Natural killer cell (primary cell): ENCODE data around the gene MT1F. TPM values are rescaled to one million over a fixed set of nuclear protein-coding genes. Genes with fewer than 3 reads are reported as not detected.
"Not testable (repeated sequence)": the region's sequence is repeated elsewhere in the genome, so short reads cannot be mapped to it uniquely, and the experiment has no call there.

Experiments used
- ATAC-seq, 3 donors: fragments of 150-1000 bp in 2 of 3; fragments of 200-7000 bp in 1 of 3; cut with Tn5 transposase; 1 replicate in 1 of 3; 2 replicates in 2 of 3; pipeline ENCODE4 v1.10.0; 2021; ENCODE audit warnings: mild to moderate bottlenecking in 2 of 3, moderate library complexity in 2 of 3
- DNase-seq, 2 donors: peaks; one replicate each; pipeline versions ENCODE4 v3.0.0 to v3.0.0-alpha.2; 2013 to 2021; ENCODE audit warnings: mixed read lengths in 1 of 2
- H3K27ac ChIP-seq: one replicate; pipeline ENCODE4 v1.5.1; 2013; ENCODE audit warnings: mild to moderate bottlenecking, low read length
- H3K27me3 ChIP-seq: one replicate; pipeline ENCODE4 v1.6.1; 2013; ENCODE audit warnings: low read length; ENCODE audit not compliant: control insufficient read depth, insufficient read depth
- H3K36me3 ChIP-seq: one replicate; pipeline ENCODE4 v1.6.1; 2013; ENCODE audit warnings: low read length; ENCODE audit not compliant: control insufficient read depth, insufficient read depth
- H3K4me1 ChIP-seq: one replicate; pipeline ENCODE4 v1.6.1; 2013; ENCODE audit warnings: low read length; ENCODE audit not compliant: control insufficient read depth, insufficient read depth
- H3K4me3 ChIP-seq: one replicate; pipeline ENCODE4 v1.5.1; 2013; ENCODE audit warnings: low read length
- H3K9me3 ChIP-seq: one replicate; pipeline ENCODE4 v1.6.1; 2013; ENCODE audit warnings: low read length; ENCODE audit not compliant: control insufficient read depth, insufficient read depth
- H3K27ac Mint-ChIP-seq, 2 donors: one replicate each; pipeline ENCODE4 v1.8.0; 2022; ENCODE audit warnings: mild to moderate bottlenecking in 2 of 2, mixed read lengths in 2 of 2, moderate library complexity in 1 of 2
- H3K27me3 Mint-ChIP-seq, 2 donors: one replicate each; pipeline ENCODE4 v1.8.0; 2022; ENCODE audit warnings: low read depth in 2 of 2, mixed read lengths in 2 of 2
- H3K36me3 Mint-ChIP-seq: one replicate; pipeline ENCODE4 v1.8.0; 2022; ENCODE audit warnings: mixed read lengths
- H3K4me1 Mint-ChIP-seq, 2 donors: one replicate each; pipeline ENCODE4 v1.8.0; 2022; ENCODE audit warnings: mixed read lengths in 2 of 2
- H3K4me3 Mint-ChIP-seq: one replicate; pipeline ENCODE4 v1.8.0; 2022; ENCODE audit warnings: mild to moderate bottlenecking, moderate library complexity, mixed read lengths
- H3K9me3 Mint-ChIP-seq, 2 donors: one replicate each; pipeline ENCODE4 v1.8.0; 2022; ENCODE audit warnings: mixed read lengths in 2 of 2
- CTCF ChIP-seq: fragments of 200-600 bp; IDR thresholded peaks from one replicate; pipeline ENCODE4 v1.8.0; 2022; ENCODE audit warnings: antibody characterized with exemption
- WGBS: methylation state at CpG from one replicate; pipeline ENCODE4 v1.1.7; 2013; ENCODE audit warnings: missing lambda C conversion rate; ENCODE audit not compliant: insufficient coverage; 5-methylcytosine and 5-hydroxymethylcytosine counted together
- intact Hi-C: fragments of 100-400 bp; cut with micrococcal nuclease; formaldehyde crosslinking; loops from one replicate; pipeline ENCODE4 v1.14.2; 2022
- total RNA-seq, 4 donors: library from RNA; stranded (reverse); fragments of 120-200 nt in 1 of 4; gene quantifications; one replicate each; pipeline versions ENCODE4 v1.2.3 to v1.2.4, GENCODE V29; 2013 to 2022

MT1F gene
- total RNA-seq, 3 donors from 2014 or later (not counting 1 experiment from before 2014, with no cell fraction given) = 3.8 to 8.0 (median 5.4) TPM

GRCh38 chr16:56672761-56673536 lies 15.2 kb downstream of the MT1F start:
- Mint-ChIP-seq H3K4me1 (peaks cover 4 to 32% of the 10 kb centered on the region in 2 donors), H3K27me3 (peaks cover 63 to 67% of the 10 kb centered on the region in 2 donors), H3K4me3 (no peak overlapping the region), H3K27ac (no peak overlapping the region), H3K36me3 (no peaks in the 10 kb centered on the region), H3K9me3 (no peaks in the 10 kb centered on the region)
- intact Hi-C loops = no loop called here
- DNase-seq (no peak), ATAC-seq (no peak)
- Histone ChIP-seq H3K27ac (no peak overlapping the region), H3K27me3 (peaks cover 24% of the 10 kb centered on the region), H3K4me3 (no peak overlapping the region), H3K4me1 (peaks cover 14% of the 10 kb centered on the region), H3K36me3 (no peaks in the 10 kb centered on the region), H3K9me3 (no peaks in the 10 kb centered on the region)
- no peak for TF ChIP-seq CTCF
- 88% methylated on average over 11 of the region's 11 CpGs for WGBS

- H3K4me1 ChIP-seq = peaks cover 11% of the 10 kb centered on the region
- Mint-ChIP-seq H3K27ac (no peak overlapping the region), H3K36me3 (no peaks in the 10 kb centered on the region), H3K4me1 (peaks cover 4 to 22% of the 10 kb centered on the region in 2 donors), H3K4me3 (no peak overlapping the region), H3K27me3 (peaks cover 54 to 57% of the 10 kb centered on the region in 2 donors), H3K9me3 (no peaks in the 10 kb centered on the region)
- 45% methylated on average over 12 of the region's 12 CpGs for WGBS
- intact Hi-C loops = no loop called here
- no peak for TF ChIP-seq CTCF
- peaks cover 15% of the 10 kb centered on the region for H3K27me3 ChIP-seq
- no peak overlapping the region for H3K4me3 ChIP-seq
- no peak overlapping the region for H3K27ac ChIP-seq
- ATAC-seq = peak in 2 of 3 donors; percentile 42 to 52
- DNase-seq = peak in 1 of 2 donors; percentile 58
- no peaks in the 10 kb centered on the region for H3K36me3 ChIP-seq
- no peaks in the 10 kb centered on the region for H3K9me3 ChIP-seq
These were observed 16.2 kb downstream of the MT1F start for GRCh38 chr16:56673921-56674320.

GRCh38 chr16:56674570-56674969 lies 16.8 kb downstream of the MT1F start:
- H3K36me3 Mint-ChIP-seq, DNase-seq, H3K27ac ChIP-seq, H3K36me3 ChIP-seq, H3K27ac Mint-ChIP-seq, H3K4me3 ChIP-seq, H3K9me3 Mint-ChIP-seq, H3K9me3 ChIP-seq, ATAC-seq, H3K27me3 ChIP-seq, H3K4me3 Mint-ChIP-seq, intact Hi-C loops: not testable (repeated sequence)
- 79% methylated on average over 6 of the region's 6 CpGs for whole genome bisulfite sequencing
- Mint-ChIP-seq H3K27me3 (peaks cover 48 to 51% of the 10 kb centered on the region in 2 donors), H3K4me1 (peaks cover 4 to 16% of the 10 kb centered on the region in 2 donors)
- peaks cover 11% of the 10 kb centered on the region for H3K4me1 ChIP-seq

GRCh38 chr16:56675685-56676210 lies 18.0 kb downstream of the MT1F start:
- H3K4me1 ChIP-seq = peaks cover 11% of the 10 kb centered on the region
- peak; percentile 60 to 84 (median 82) for ATAC-seq
- H3K4me3 ChIP-seq = no peak overlapping the region

More at GRCh38 chr16:56675685-56676210, 18.0 kb downstream of the MT1F start:
- H3K36me3 ChIP-seq = no peaks in the 10 kb centered on the region
- Mint-ChIP-seq H3K27me3 (peaks cover 43 to 45% of the 10 kb centered on the region in 2 donors), H3K4me3 (peak overlapping the region; percentile 66), H3K4me1 (peaks cover 4 to 12% of the 10 kb centered on the region in 2 donors), H3K27ac (no peak overlapping the region), H3K9me3 (no peaks in the 10 kb centered on the region), H3K36me3 (no peaks in the 10 kb centered on the region)
- H3K9me3 ChIP-seq = no peaks in the 10 kb centered on the region
- TF ChIP-seq CTCF = no peak
- peaks cover 3% of the 10 kb centered on the region for H3K27me3 ChIP-seq
- WGBS = 4% methylated on average over 32 of the region's 32 CpGs
- H3K27ac ChIP-seq = no peak overlapping the region
- intact Hi-C loops = no loop called here
- peak; percentile 36 to 67 for DNase-seq
